Astrocyte of the hippocampus (primary cell): Measurements from ENCODE around the gene DPYD.

Experiments
- DNase-seq: peaks from one replicate; pipeline ENCODE4 v3.0.0; 2011; ENCODE audit warnings: low read depth, low spot score

The DPYD gene

GRCh38 chr1:97920832-97921571, at the start of gene DPYD:
TSS of gene DPYD (minus strand) at chr1:97921034. CDS start at chr1:97920922, 112 bp downstream.
- peak; percentile 96 for DNase-seq

DNA sequence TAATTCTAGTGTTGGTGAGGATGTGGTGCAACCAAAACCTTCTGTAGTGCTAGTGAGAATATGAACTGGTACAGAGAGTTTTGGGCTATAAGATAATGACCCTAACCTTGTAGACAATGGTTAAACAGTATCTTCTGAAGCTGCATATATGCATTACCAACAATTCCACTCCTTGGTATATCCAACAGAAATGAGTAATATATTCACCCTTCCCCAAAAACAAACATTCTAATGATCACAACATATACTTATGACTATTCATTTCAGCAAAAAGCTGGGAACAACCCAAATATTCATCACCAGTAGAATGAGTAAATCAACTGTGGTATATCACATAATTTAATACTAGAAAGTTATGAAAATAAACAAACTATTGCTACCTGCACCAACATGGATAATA, 39.6 kb upstream of the DPYD start:
- no peak for DNase-seq

- DNase-seq = peak; percentile 30
Measured at GRCh38 chr1:97947695-97948094, 26.9 kb upstream of the DPYD start.

GRCh38 chr1:97943354-97943753, 22.5 kb upstream of the DPYD start:
- peak; percentile 76 for DNase-seq

DNA sequence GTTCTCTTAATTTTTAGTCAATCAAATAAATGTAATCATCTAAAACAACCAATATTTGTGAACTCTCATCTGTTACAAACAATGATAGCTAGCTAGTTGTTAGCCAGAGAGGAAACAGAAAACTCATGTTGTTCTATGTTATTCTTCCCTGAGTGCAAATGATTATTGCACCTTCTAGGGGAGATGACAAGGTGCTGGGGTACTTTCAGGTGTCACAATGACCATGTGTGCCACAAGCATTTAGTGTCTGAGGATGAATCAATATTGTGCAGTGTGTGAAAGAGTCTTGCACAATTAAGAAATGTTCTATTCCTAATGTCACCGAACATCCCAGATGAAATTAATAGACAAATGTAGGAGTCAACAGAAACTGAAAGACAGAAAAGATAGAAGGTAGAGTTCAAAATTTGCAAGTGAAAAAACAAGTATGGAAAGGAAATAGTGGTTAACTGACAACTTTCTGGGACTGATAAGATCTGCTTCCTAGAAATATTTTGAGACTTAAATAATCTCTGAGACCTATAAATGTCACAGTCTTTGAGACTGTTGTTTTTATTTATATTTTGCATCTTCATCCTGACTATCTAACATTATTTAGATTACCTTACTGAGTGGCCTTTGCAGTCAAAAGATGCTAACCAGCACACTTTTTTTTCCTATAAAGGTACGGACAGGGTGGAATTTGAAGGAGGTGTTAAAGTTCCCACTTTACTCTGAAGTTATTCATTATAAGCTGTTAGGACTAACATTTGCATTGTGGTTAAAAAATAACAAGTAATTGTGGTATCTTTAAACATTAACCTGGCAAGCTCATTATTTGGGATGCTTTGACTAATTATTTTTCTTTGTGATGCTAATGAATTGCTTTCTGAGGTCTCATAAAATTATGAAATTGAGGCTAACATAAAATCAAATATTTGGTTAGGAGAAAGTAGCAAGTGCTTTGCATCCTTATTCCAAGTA, 21.6 kb upstream of the DPYD start:
- no peak for DNase-seq

GRCh38 chr1:97938285-97938642, 17.4 kb upstream of the DPYD start:
- DNase-seq = no peak

DNA sequence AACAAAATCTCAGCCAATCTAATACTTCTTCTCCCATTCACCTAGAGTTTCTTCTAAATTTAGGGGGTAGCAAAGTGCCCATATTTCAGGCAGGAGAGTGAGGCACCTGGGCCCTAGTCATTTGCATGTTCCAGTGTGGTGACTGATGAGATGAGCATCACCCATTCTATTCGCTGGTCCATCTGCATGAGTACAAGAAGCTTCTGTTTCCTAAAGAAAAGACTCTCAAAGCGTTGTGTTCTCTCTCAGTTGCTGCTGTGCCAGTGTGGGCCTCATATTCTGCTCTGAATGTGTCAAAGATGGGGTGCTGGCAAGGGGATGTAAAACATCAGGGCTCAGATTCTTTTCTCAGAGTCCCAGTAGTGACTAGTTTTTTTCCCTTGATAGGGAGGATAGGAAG, 16.1 kb upstream of the DPYD start:
- DNase-seq = no peak

GRCh38 chr1:97934491-97934890, 13.7 kb upstream of the DPYD start:
- no peak for DNase-seq

- DNase-seq = no peak
Measured at GRCh38 chr1:97929874-97930851, 9.3 kb upstream of the DPYD start.

GRCh38 chr1:97926017-97926708, 5.3 kb upstream of the DPYD start:
- DNase-seq = no peak

- DNase-seq = no peak
Measured at GRCh38 chr1:97925151-97925550, 4.3 kb upstream of the DPYD start.

DNA sequence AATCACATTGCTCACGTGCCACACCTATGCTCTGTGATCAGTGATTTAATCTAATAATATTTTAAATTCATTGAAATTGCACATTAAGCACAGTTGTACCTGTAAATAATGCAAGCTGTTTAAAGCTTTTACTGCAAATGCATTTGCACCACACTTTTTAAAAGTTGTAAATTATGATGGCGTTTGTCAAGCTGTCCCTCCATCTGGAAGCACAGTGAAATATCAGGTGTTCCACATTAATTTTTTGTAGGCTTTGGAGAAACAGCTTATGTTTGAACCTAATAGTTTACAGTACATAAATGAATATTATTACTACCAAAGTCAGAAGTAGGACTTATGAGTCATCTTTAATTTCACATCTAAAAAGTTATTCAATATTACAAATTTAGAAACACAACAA, 3.0 kb upstream of the DPYD start:
- DNase-seq = no peak

GRCh38 chr1:97920276-97920831, 480 bp downstream of the DPYD start:
- no peak for DNase-seq

GRCh38 chr1:97919585-97920261, 1.1 kb downstream of the DPYD start:
- DNase-seq = peak; percentile 20

- DNase-seq = peak; percentile 13
Measured at GRCh38 chr1:97918961-97919360, 1.9 kb downstream of the DPYD start.

- DNase-seq = no peak
Measured at GRCh38 chr1:97913506-97914139, 7.2 kb downstream of the DPYD start.

DNA sequence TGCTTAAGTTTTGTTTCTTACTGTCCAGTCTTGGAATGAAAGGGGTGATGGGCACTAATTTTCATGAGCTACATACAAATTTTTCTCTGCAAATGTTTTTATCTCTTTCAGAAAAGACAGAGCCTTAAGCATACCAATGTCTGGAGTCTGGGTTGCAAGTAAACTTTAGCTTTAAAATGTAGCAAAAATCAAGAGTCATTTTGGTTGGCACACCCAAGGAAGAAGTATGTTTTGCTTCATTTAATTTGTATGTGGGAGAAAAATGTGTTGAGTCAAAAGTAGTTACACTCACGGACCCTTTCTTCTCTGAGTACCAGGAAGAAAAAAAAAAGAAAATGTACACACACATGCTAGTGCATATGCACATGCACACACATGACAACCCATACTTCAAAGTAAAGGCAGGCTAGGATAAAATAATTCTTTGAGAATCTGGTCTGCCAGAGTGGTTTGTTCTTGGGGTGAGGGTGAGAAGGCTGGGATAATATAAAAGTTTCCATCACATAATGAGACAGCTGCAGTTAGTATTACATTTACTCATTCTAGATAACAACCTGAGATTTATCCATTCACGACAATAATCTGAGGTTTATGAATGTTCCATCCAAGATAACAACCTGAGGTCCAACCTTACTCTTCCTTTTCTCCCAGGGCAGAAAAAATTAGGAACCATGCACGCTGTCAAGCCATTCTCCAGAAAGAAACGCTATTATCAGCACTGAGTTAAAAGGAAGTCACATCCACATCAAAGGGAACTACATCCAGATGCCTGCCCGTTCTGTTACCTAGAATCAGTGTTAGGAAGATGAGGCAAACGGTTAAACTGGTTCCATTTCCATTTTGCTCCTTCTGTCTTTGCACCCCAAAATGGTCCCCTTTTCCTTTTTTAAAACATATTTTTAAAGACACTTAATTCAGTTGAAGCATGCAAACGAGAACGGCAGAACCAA, 9.3 kb downstream of the DPYD start:
- DNase-seq = no peak

DNA sequence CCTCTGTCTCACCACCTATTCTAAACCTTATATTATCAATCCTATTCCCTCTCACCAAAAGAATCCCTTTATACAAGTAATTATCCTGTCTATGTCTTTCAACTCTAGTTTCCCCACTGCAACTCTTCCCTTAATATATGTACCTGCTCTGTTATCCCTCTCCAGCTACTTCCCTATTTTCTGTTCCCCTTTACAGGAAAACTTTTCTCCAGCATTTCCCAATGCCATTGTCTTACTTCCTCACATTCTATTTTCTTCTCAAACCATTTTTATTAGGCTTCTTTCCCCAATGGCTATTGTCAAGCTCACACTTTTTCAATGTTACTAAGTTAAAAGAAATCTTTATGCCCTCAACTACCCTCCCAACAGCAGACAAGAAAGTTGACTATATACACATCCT, 11.6 kb downstream of the DPYD start:
- DNase-seq = no peak
